ENCODE measurements around the gene VWA8. TPM values are rescaled to one million over a fixed set of nuclear protein-coding genes. Genes with fewer than 3 reads are reported as not detected.
"Not testable (repeated sequence)": the region's sequence is repeated elsewhere in the genome, so short reads cannot be mapped to it uniquely, and the experiment has no call there.

The VWA8 gene
- total RNA-seq, 1 donor from 2014 or later = 19.6 TPM

DNA sequence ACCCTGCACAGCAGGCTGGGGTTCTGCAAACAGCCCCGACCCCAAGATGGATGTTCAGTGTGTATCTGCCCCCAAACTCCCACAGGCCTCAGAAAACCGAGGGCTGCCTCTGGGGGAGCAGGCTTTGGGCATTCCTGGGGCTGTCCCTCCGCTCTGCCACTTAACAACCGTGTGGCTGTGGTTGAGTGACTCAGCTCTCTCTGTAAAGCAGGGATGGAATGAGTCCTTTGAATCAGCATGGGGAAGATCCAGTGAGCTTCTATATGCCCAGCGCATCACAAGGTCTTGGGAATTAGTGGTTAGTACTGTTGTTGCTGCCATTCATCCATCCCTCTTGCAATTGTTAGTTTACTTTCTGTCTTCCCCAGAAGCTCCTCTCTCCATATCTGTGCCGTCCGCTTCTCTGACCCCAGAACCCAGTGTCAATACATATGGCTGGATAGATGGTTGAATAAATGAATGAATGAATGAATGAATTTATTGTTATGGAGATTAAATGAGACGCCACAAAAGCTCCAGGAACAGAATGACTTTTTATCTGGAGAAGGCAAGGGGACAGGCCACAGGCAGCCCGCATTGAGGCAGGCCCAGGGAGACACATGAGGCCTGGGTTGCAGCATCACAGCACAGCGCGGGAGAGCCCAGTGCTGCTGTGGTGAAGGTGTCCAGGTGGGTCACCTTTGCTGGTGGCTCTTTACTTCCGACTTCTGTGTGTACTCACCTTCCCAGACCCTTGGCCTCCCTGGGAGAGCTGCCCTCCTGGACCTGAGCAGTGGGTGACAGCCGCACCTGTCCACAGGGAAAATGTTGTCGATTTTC, 414.3 kb downstream of the VWA8 start:
- Mint-ChIP-seq H3K36me3 (no peaks in the 10 kb centered on the region), H3K9me3 (peaks cover 7% of the 10 kb centered on the region), H3K27ac (no peak overlapping the region), H3K4me3 (no peak overlapping the region), H3K27me3 (no peaks in the 10 kb centered on the region), H3K4me1 (ENCODE audit: unreplicated experiment) (peaks cover 25% of the 10 kb centered on the region)
- TF ChIP-seq, protein P1, sequence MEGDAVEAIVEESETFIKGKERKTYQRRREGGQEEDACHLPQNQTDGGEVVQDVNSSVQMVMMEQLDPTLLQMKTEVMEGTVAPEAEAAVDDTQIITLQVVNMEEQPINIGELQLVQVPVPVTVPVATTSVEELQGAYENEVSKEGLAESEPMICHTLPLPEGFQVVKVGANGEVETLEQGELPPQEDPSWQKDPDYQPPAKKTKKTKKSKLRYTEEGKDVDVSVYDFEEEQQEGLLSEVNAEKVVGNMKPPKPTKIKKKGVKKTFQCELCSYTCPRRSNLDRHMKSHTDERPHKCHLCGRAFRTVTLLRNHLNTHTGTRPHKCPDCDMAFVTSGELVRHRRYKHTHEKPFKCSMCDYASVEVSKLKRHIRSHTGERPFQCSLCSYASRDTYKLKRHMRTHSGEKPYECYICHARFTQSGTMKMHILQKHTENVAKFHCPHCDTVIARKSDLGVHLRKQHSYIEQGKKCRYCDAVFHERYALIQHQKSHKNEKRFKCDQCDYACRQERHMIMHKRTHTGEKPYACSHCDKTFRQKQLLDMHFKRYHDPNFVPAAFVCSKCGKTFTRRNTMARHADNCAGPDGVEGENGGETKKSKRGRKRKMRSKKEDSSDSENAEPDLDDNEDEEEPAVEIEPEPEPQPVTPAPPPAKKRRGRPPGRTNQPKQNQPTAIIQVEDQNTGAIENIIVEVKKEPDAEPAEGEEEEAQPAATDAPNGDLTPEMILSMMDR (conservative IDR thresholded peaks at IDR 0.05) = no peak
- DNase-seq (ENCODE audit: extremely low spot score, unreplicated experiment) = no peak

GRCh38 chr13:41545432-41545707, 415.5 kb downstream of the VWA8 start:
- Mint-ChIP-seq H3K36me3 (no peaks in the 10 kb centered on the region), H3K4me1 (ENCODE audit: unreplicated experiment) (peaks cover 25% of the 10 kb centered on the region), H3K9me3 (peaks cover 7% of the 10 kb centered on the region), H3K27me3 (no peaks in the 10 kb centered on the region), H3K4me3 (no peak overlapping the region), H3K27ac (no peak overlapping the region)
- no peak for DNase-seq (ENCODE audit: extremely low spot score, unreplicated experiment)
- TF ChIP-seq, protein P1 (conservative IDR thresholded peaks at IDR 0.05) = no peak

DNA sequence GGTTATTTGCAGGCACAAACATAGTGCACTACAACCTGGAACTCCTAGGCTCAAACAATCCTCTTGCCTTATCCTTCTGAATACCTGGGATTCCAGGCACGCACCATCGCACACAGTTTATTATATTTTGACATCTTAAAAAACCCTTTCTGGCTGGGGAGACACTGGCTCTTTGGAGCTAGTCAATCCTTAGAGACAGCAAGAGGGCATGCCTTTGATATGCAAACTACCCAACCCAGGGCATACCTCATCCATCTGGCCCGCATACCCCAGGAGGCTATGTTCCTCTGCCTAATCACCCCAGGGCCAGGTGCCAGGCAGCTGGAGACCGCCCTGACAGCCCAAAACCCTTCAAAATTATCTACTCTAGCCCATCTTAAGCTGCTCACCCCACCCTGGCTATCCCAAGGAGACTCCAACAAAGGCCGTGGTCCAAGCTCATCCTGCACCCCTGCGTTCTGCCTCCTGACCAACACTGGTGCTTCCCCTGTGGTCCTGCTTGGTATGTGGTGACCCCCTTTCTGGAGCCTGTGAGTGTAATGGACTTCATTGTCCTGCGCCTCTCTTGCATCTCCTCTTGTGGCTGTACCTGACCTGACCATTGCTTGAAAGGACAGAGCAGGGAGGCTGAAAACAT, 417.1 kb downstream of the VWA8 start:
- Mint-ChIP-seq H3K27me3 (no peaks in the 10 kb centered on the region), H3K27ac (no peak overlapping the region), H3K9me3 (peaks cover 7% of the 10 kb centered on the region), H3K4me1 (ENCODE audit: unreplicated experiment) (peaks cover 19% of the 10 kb centered on the region), H3K4me3 (no peak overlapping the region), H3K36me3 (no peaks in the 10 kb centered on the region)
- no peak for DNase-seq (ENCODE audit: extremely low spot score, unreplicated experiment)
- TF ChIP-seq, protein P1 (conservative IDR thresholded peaks at IDR 0.05) = no peak

GRCh38 chr13:41542799-41543198, 418.1 kb downstream of the VWA8 start:
- H3K27me3 Mint-ChIP-seq = not testable (repeated sequence)

DNA sequence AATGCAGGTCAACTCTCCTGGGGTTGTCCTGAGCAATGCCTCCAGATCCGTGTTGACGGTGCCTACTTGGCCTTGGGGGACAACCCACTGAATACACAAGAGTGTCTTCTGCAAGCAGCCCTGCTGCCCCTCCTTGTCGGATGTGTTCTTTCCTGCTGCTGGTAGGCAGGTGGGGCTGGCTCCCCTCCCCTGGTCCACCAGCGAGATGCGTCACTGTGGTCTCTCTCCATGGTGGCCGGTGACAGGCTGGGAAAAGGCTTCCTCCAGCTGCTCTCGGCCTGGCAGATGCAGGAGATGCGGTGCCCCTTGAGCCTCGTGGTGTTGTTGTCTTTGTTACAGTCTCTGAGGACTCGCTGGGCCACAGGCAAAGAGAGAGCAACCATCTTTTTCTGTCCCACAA, 418.6 kb downstream of the VWA8 start:
- TF ChIP-seq, protein P1 (conservative IDR thresholded peaks at IDR 0.05) = no peak

More at GRCh38 chr13:41542799-41543198, 418.1 kb downstream of the VWA8 start:
- not testable (repeated sequence) for DNase-seq (ENCODE audit: extremely low spot score, unreplicated experiment); H3K9me3 Mint-ChIP-seq; H3K36me3 Mint-ChIP-seq; H3K27ac Mint-ChIP-seq; H3K4me3 Mint-ChIP-seq
- H3K4me1 Mint-ChIP-seq (ENCODE audit: unreplicated experiment) = peaks cover 12% of the 10 kb centered on the region

More for the DNA sequence above, 418.6 kb downstream of the VWA8 start:
- Mint-ChIP-seq H3K4me1 (ENCODE audit: unreplicated experiment) (peaks cover 8% of the 10 kb centered on the region), H3K27ac (no peak overlapping the region), H3K9me3 (peaks cover 7% of the 10 kb centered on the region), H3K4me3 (no peak overlapping the region), H3K27me3 (peaks cover 7% of the 10 kb centered on the region), H3K36me3 (no peaks in the 10 kb centered on the region)
- no peak for DNase-seq (ENCODE audit: extremely low spot score, unreplicated experiment)

Measured in type B pancreatic cell (in vitro differentiated cells).